Measurements from ENCODE around the gene DZANK1.

DNA sequence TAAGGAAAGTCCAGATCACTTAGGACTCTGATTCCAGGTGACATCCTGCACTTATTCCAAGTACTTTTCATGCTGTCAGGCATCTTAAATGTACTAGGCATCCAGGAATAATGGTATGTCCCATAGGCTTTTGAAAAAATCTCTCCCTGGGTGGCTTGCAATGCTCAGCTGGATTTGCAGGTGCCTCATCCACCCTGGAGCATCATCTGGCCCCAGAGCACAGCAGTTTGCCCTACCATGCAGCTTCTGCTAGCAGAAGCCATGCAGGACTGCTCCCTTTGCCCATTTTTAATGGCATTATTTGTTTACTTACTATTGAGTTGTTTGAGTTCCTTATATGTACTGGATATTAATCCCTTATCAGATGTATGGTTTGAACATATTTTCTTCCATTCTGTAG lies 45.2 kb downstream of the DZANK1 start:
- TF ChIP-seq POLR2A (IDR thresholded peaks at IDR 0.05) = no peak
- TF ChIP-seq, protein P1, sequence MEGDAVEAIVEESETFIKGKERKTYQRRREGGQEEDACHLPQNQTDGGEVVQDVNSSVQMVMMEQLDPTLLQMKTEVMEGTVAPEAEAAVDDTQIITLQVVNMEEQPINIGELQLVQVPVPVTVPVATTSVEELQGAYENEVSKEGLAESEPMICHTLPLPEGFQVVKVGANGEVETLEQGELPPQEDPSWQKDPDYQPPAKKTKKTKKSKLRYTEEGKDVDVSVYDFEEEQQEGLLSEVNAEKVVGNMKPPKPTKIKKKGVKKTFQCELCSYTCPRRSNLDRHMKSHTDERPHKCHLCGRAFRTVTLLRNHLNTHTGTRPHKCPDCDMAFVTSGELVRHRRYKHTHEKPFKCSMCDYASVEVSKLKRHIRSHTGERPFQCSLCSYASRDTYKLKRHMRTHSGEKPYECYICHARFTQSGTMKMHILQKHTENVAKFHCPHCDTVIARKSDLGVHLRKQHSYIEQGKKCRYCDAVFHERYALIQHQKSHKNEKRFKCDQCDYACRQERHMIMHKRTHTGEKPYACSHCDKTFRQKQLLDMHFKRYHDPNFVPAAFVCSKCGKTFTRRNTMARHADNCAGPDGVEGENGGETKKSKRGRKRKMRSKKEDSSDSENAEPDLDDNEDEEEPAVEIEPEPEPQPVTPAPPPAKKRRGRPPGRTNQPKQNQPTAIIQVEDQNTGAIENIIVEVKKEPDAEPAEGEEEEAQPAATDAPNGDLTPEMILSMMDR (IDR thresholded peaks at IDR 0.05 in 4 of 5, conservative IDR thresholded peaks at IDR 0.05 in 1 of 5) = no peak
